Measurements from ENCODE around the gene PRRT2. TPM values are rescaled to one million over a fixed set of nuclear protein-coding genes. Genes with fewer than 3 reads are reported as not detected.

The PRRT2 gene
- total and polyA plus RNA-seq, 2 donors (not counting 3 experiments of a cell fraction or from before 2014, with no cell fraction given) = 3.3 TPM

DNA sequence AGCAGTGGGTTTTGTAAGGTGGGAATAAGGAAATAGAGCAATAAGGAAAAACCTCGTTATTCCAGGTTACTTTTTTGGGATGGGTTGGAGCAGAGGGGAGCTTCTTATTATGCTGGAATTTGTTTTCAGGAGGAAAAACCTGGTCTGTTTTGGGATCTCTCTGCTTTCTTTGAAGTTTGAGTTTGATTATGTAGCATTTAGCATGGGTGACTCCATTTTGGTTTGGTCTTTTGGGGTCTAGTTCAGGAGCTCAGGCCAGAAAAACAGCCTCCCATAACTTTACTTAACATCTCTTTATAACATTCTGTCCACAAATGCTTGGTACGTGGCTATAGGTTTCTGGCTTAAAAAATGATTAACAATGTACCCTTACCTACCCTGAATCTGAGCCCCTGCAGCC, 42.5 kb upstream of the PRRT2 start:
- dilution Hi-C loops (cut with MboI; ENCODE audit: extremely low pct_ligation_motif_present, low sequenced_read_pairs) (no loop called here), intact Hi-C loops (cut with micrococcal nuclease) (no loop called here)
- Histone ChIP-seq H3K4me1 (ENCODE audit: control insufficient read depth, extremely low read depth, insufficient read depth, low read length) (no peaks in the 10 kb centered on the region), H3K79me2 (ENCODE audit: control insufficient read depth, insufficient read depth, low read length) (no peaks in the 10 kb centered on the region), H3K9ac (replicated peaks; ENCODE audit: extremely low read depth, insufficient read depth, low read length) (no peak overlapping the region), H3K4me3 (replicated peaks in 1 of 3; ENCODE audit: insufficient read depth in 1 of 3, low read depth in 1 of 3, low read length in 3 of 3) (no peak overlapping the region), H3K27ac (ENCODE audit: insufficient read depth, low read depth, low read length) (no peak overlapping the region), H4K20me1 (replicated peaks; ENCODE audit: control insufficient read depth, extremely low read depth, insufficient read depth, low read length) (no peaks in the 10 kb centered on the region), H3K9me1 (replicated peaks; ENCODE audit: control insufficient read depth, extremely low read depth, insufficient read depth, low read length) (no peaks in the 10 kb centered on the region), H2AFZ (ENCODE audit: low read depth, low read length) (no peak overlapping the region), H3K27me3 (ENCODE audit: control insufficient read depth in 2 of 2, insufficient read depth in 2 of 2, low read length in 2 of 2) (no peaks in the 10 kb centered on the region), H3K4me2 (ENCODE audit: insufficient read depth, low read length) (no peak overlapping the region), H3K9me3 (replicated peaks; ENCODE audit: control insufficient read depth, insufficient read depth, low read length) (no peaks in the 10 kb centered on the region), H3K36me3 (ENCODE audit: control insufficient read depth in 2 of 2, extremely low read depth in 1 of 2, insufficient read depth in 2 of 2, low read length in 2 of 2) (no peaks in the 10 kb centered on the region)
- no peak for TF ChIP-seq MYC (IDR thresholded peaks at IDR 0.05; ENCODE audit: low read depth, low read length)
- TF ChIP-seq, protein P1, sequence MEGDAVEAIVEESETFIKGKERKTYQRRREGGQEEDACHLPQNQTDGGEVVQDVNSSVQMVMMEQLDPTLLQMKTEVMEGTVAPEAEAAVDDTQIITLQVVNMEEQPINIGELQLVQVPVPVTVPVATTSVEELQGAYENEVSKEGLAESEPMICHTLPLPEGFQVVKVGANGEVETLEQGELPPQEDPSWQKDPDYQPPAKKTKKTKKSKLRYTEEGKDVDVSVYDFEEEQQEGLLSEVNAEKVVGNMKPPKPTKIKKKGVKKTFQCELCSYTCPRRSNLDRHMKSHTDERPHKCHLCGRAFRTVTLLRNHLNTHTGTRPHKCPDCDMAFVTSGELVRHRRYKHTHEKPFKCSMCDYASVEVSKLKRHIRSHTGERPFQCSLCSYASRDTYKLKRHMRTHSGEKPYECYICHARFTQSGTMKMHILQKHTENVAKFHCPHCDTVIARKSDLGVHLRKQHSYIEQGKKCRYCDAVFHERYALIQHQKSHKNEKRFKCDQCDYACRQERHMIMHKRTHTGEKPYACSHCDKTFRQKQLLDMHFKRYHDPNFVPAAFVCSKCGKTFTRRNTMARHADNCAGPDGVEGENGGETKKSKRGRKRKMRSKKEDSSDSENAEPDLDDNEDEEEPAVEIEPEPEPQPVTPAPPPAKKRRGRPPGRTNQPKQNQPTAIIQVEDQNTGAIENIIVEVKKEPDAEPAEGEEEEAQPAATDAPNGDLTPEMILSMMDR (IDR thresholded peaks at IDR 0.05; ENCODE audit: extremely low read depth in 1 of 2, insufficient read depth in 1 of 2, low read depth in 1 of 2, low read length in 2 of 2) = no peak
- no peak for TF ChIP-seq POLR2AphosphoS5 (IDR thresholded peaks at IDR 0.05; ENCODE audit: insufficient read depth, low read depth, low read length)
- TF ChIP-seq EZH2 (IDR thresholded peaks at IDR 0.05; ENCODE audit: borderline replicate concordance, low read depth, low read length, severe bottlenecking) = no peak
- TF ChIP-seq FOS (IDR thresholded peaks at IDR 0.05; ENCODE audit: borderline replicate concordance, insufficient read depth, low read length) = no peak
- TF ChIP-seq POLR2A (IDR thresholded peaks at IDR 0.05; ENCODE audit: low read depth, low read length) = no peak
- no peak for TF ChIP-seq JUN (IDR thresholded peaks at IDR 0.05; ENCODE audit: borderline replicate concordance, insufficient read depth, insufficient read length, low read depth)
- TF ChIP-seq, protein P2, sequence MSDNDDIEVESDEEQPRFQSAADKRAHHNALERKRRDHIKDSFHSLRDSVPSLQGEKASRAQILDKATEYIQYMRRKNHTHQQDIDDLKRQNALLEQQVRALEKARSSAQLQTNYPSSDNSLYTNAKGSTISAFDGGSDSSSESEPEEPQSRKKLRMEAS (IDR thresholded peaks at IDR 0.05; ENCODE audit: insufficient read depth, insufficient read length) = no peak
- TF ChIP-seq GATA2 (IDR thresholded peaks at IDR 0.05; ENCODE audit: insufficient read depth, insufficient read length, low read depth, low read length) = no peak
- no TSS peak for BruUV-seq (replicated peaks)
- FAIRE-seq (no peak), DNase-seq (ENCODE audit: low read depth, low spot score) (no peak)
- ChIA-PET CTCF (interaction anchor here (1.3 to 4.0 kb wide), 2 partner anchors 15 to 21 kb away, joined by 5 to 26 read pairs; partner anchors contain the start of gene KIF22), POLR2A (no interaction called here)

All from endothelial cell of umbilical vein (primary cell).